GM19438 (cell line): ENCODE data around the gene ZBTB3.
"Not testable (repeated sequence)": the region's sequence is repeated elsewhere in the genome, so short reads cannot be mapped to it uniquely, and the experiment has no call there.

Source experiments
- ATAC-seq: cut with Tn5 transposase; IDR thresholded peaks from one replicate; pipeline ENCODE4 v1.9.1; 2021; ENCODE audit warnings: low read depth; ENCODE audit not compliant: unreplicated experiment

ZBTB3 gene

GRCh38 chr11:62753736-62754603 lies at the start of gene ZBTB3:
Gene ZBTB3, minus strand, starts transcription at chr11:62754160. Its CDS starts 496 bp downstream, at chr11:62753664.
- peak; percentile 94 for ATAC-seq

GRCh38 chr11:62801071-62801470 lies 47.1 kb upstream of the ZBTB3 start:
- no peak for ATAC-seq

- ATAC-seq = no peak
Observed at GRCh38 chr11:62799486-62799885, 45.5 kb upstream of the ZBTB3 start.

GRCh38 chr11:62796281-62796680 lies 42.3 kb upstream of the ZBTB3 start:
- ATAC-seq = no peak

- no peak for ATAC-seq
Observed at GRCh38 chr11:62794201-62794775, 40.3 kb upstream of the ZBTB3 start.

- no peak for ATAC-seq
Observed at GRCh38 chr11:62792202-62792575, 38.2 kb upstream of the ZBTB3 start.

GRCh38 chr11:62791501-62792201 lies 37.7 kb upstream of the ZBTB3 start, which contains the start of gene TMEM223:
Gene TMEM223, minus strand, starts transcription at chr11:62792006. Its CDS starts 12 bp downstream, at chr11:62791994.
- ATAC-seq = peak; percentile 57

GRCh38 chr11:62789576-62789975 lies 35.6 kb upstream of the ZBTB3 start:
- no peak for ATAC-seq

- no peak for ATAC-seq
Observed at GRCh38 chr11:62788991-62789390, 35.0 kb upstream of the ZBTB3 start.

GRCh38 chr11:62787005-62787759 lies 33.2 kb upstream of the ZBTB3 start, which contains the start of gene TMEM179B:
Gene TMEM179B, plus strand, starts transcription at chr11:62787402. Its CDS starts 30 bp downstream, at chr11:62787432.
- peak; percentile 73 for ATAC-seq

GRCh38 chr11:62786318-62787004 lies 32.5 kb upstream of the ZBTB3 start:
- no peak for ATAC-seq

- no peak for ATAC-seq
Observed at GRCh38 chr11:62782753-62783152, 28.8 kb upstream of the ZBTB3 start.

GRCh38 chr11:62778441-62778840 lies 24.5 kb upstream of the ZBTB3 start:
- ATAC-seq = no peak

GRCh38 chr11:62777389-62777788 lies 23.4 kb upstream of the ZBTB3 start:
- no peak for ATAC-seq

GRCh38 chr11:62775646-62776045 lies 21.7 kb upstream of the ZBTB3 start:
- ATAC-seq = no peak

- no peak for ATAC-seq
Observed at GRCh38 chr11:62774407-62774806, 20.4 kb upstream of the ZBTB3 start.

GRCh38 chr11:62771144-62772021 lies 17.4 kb upstream of the ZBTB3 start, which contains the start of gene TAF6L:
Gene TAF6L, plus strand, starts transcription at chr11:62771396. Its CDS starts 4,388 bp downstream, at chr11:62775784.
- ATAC-seq = peak; percentile 86

- no peak for ATAC-seq
Observed at GRCh38 chr11:62770778-62771143, 16.8 kb upstream of the ZBTB3 start.

- not testable (repeated sequence) for ATAC-seq
Observed at GRCh38 chr11:62760867-62761227, 6.9 kb upstream of the ZBTB3 start.
